B cell (primary cell): Measurements from ENCODE around the gene CCDC106.

Experiments
- EZH2 ChIP-seq: IDR thresholded peaks from 2 replicates; pipeline ENCODE4 v1.6.1; 2012; ENCODE audit warnings: borderline replicate concordance, low read depth, mild to moderate bottlenecking, moderate library complexity, low read length; ENCODE audit not compliant: insufficient read depth, poor library complexity, severe bottlenecking
- TF ChIP-seq, protein P1 (sequence below): fragments of 200-600 bp; IDR thresholded peaks from one replicate; pipeline ENCODE4 v1.8.0; 2022; ENCODE audit warnings: antibody characterized with exemption, mild to moderate bottlenecking

- TF ChIP-seq, protein P1, sequence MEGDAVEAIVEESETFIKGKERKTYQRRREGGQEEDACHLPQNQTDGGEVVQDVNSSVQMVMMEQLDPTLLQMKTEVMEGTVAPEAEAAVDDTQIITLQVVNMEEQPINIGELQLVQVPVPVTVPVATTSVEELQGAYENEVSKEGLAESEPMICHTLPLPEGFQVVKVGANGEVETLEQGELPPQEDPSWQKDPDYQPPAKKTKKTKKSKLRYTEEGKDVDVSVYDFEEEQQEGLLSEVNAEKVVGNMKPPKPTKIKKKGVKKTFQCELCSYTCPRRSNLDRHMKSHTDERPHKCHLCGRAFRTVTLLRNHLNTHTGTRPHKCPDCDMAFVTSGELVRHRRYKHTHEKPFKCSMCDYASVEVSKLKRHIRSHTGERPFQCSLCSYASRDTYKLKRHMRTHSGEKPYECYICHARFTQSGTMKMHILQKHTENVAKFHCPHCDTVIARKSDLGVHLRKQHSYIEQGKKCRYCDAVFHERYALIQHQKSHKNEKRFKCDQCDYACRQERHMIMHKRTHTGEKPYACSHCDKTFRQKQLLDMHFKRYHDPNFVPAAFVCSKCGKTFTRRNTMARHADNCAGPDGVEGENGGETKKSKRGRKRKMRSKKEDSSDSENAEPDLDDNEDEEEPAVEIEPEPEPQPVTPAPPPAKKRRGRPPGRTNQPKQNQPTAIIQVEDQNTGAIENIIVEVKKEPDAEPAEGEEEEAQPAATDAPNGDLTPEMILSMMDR: no peak
- TF ChIP-seq EZH2: no peak
Measured at GRCh38 chr19:55606817-55607216, 41.2 kb upstream of the CCDC106 start.
